ENCODE data around the gene PSG6.
"Not testable (repeated sequence)": the region's sequence is repeated elsewhere in the genome, so short reads cannot be mapped to it uniquely, and the experiment has no call there.

PSG6 gene

GRCh38 chr19:42928896-42929295, 11.2 kb upstream of the PSG6 start:
- H3K9me3 ChIP-seq (replicated peaks in 1 of 2; ENCODE audit: control insufficient read depth in 2 of 2, insufficient read depth in 1 of 2, low read depth in 1 of 2, low read length in 2 of 2), result peaks cover 0 to 3% of the 10 kb centered on the region in 2 donors
- no peak overlapping the region for H2BK12ac ChIP-seq (ENCODE audit: low read length)
- H2AK5ac ChIP-seq (ENCODE audit: low read depth, low read length), result no peak overlapping the region
- H3K36me3 ChIP-seq (replicated peaks in 1 of 2; ENCODE audit: control insufficient read depth in 2 of 2, insufficient read depth in 2 of 2, low read length in 2 of 2), result no peaks in the 10 kb centered on the region
- H3K4me3 ChIP-seq (ENCODE audit: low read length in 2 of 2), result no peak overlapping the region
- no peak overlapping the region for H2BK15ac ChIP-seq (ENCODE audit: low read length)
- no peak overlapping the region for H2BK5ac ChIP-seq (ENCODE audit: low read length)
- WGBS, 2 donors (ENCODE audit: extremely low coverage in 2 of 2, insufficient read length in 2 of 2, insufficient replicate concordance in 1 of 2), result no CpG with 5 or more reads among the region's 3 CpGs
- no peak overlapping the region for H2BK120ac ChIP-seq (ENCODE audit: low read depth, low read length)
- no peak overlapping the region for H4K91ac ChIP-seq (ENCODE audit: low read depth, low read length, poor library complexity)
- no peak overlapping the region for H2AFZ ChIP-seq (ENCODE audit: low read length)
- no peaks in the 10 kb centered on the region for H3K79me1 ChIP-seq (ENCODE audit: low read depth, low read length)
- DNase-seq (ENCODE audit: low spot score), result no peak
- H3K4me1 ChIP-seq (ENCODE audit: control insufficient read depth in 2 of 2, insufficient read depth in 1 of 2, low read depth in 1 of 2, low read length in 2 of 2), result no peaks in the 10 kb centered on the region
- H3K27ac ChIP-seq (replicated peaks; ENCODE audit: low read length), result no peak overlapping the region
- no peak overlapping the region for H4K8ac ChIP-seq (ENCODE audit: low read depth, low read length)
- H3K18ac ChIP-seq (ENCODE audit: low read length), result no peak overlapping the region
- no peak overlapping the region for H3K23ac ChIP-seq (ENCODE audit: low read depth, low read length, poor library complexity)
- no peak overlapping the region for H3K14ac ChIP-seq (ENCODE audit: low read length)
- no peaks in the 10 kb centered on the region for H3K27me3 ChIP-seq (ENCODE audit: control insufficient read depth in 3 of 3, insufficient read depth in 3 of 3, low read depth in 1 of 3, low read length in 3 of 3)
- no peak overlapping the region for H3K9ac ChIP-seq (ENCODE audit: low read depth, low read length, poor library complexity)
- no peak overlapping the region for H3K4me2 ChIP-seq (ENCODE audit: insufficient read depth, low read length, poor library complexity, severe bottlenecking)
- no peak overlapping the region for H3K4ac ChIP-seq (ENCODE audit: low read length)

DNA sequence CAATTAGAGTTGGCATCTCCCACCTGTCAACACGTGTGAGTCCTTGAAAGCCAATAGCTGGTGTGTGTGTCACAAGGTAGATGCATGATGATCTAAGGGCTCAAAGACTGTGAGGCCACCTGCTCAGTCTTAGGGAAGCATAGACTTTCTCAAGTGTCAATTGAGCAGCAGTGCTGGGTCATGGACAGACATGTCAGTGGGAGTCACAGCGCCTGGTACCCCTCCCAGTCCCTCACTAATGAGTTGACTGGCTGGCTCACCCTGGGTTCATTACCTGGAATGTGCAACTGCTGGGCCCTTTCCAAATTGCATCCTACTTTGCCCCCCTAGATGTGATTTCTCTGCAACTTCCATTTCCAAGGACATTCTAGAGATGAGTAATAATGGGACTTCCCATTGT, 9.1 kb upstream of the PSG6 start:
- H3K4ac ChIP-seq (ENCODE audit: low read length), result no peak overlapping the region
- H2BK5ac ChIP-seq (ENCODE audit: low read length), result no peak overlapping the region
- H3K23ac ChIP-seq (ENCODE audit: low read depth, low read length, poor library complexity), result no peak overlapping the region
- no peaks in the 10 kb centered on the region for H3K36me3 ChIP-seq (replicated peaks in 1 of 2; ENCODE audit: control insufficient read depth in 2 of 2, insufficient read depth in 2 of 2, low read length in 2 of 2)
- H3K79me1 ChIP-seq (ENCODE audit: low read depth, low read length), result no peaks in the 10 kb centered on the region
- H3K18ac ChIP-seq (ENCODE audit: low read length), result no peak overlapping the region
- no peak overlapping the region for H2AFZ ChIP-seq (ENCODE audit: low read length)
- no peak overlapping the region for H2AK5ac ChIP-seq (ENCODE audit: low read depth, low read length)
- H3K4me3 ChIP-seq (ENCODE audit: low read length in 2 of 2), result peak overlapping the region in 1 of 2 donors; percentile 54
- WGBS, 2 donors (ENCODE audit: extremely low coverage in 2 of 2, insufficient read length in 2 of 2, insufficient replicate concordance in 1 of 2), result no CpG with 5 or more reads among the region's 2 CpGs
- H3K4me2 ChIP-seq (ENCODE audit: insufficient read depth, low read length, poor library complexity, severe bottlenecking), result no peak overlapping the region
- H4K8ac ChIP-seq (ENCODE audit: low read depth, low read length), result no peak overlapping the region
- DNase-seq (ENCODE audit: low spot score), result no peak
- H3K27ac ChIP-seq (replicated peaks; ENCODE audit: low read length), result no peak overlapping the region
- peaks cover 0 to 3% of the 10 kb centered on the region in 2 donors for H3K9me3 ChIP-seq (replicated peaks in 1 of 2; ENCODE audit: control insufficient read depth in 2 of 2, insufficient read depth in 1 of 2, low read depth in 1 of 2, low read length in 2 of 2)
- H3K14ac ChIP-seq (ENCODE audit: low read length), result no peak overlapping the region
- no peak overlapping the region for H2BK12ac ChIP-seq (ENCODE audit: low read length)
- H3K9ac ChIP-seq (ENCODE audit: low read depth, low read length, poor library complexity), result no peak overlapping the region
- no peak overlapping the region for H4K91ac ChIP-seq (ENCODE audit: low read depth, low read length, poor library complexity)
- H2BK15ac ChIP-seq (ENCODE audit: low read length), result no peak overlapping the region
- no peak overlapping the region for H2BK120ac ChIP-seq (ENCODE audit: low read depth, low read length)
- H3K4me1 ChIP-seq (ENCODE audit: control insufficient read depth in 2 of 2, insufficient read depth in 1 of 2, low read depth in 1 of 2, low read length in 2 of 2), result no peaks in the 10 kb centered on the region
- no peaks in the 10 kb centered on the region for H3K27me3 ChIP-seq (ENCODE audit: control insufficient read depth in 3 of 3, insufficient read depth in 3 of 3, low read depth in 1 of 3, low read length in 3 of 3)

- not testable (repeated sequence) for H3K4me1 ChIP-seq (ENCODE audit: control insufficient read depth in 2 of 2, insufficient read depth in 1 of 2, low read depth in 1 of 2, low read length in 2 of 2); H3K36me3 ChIP-seq (replicated peaks in 1 of 2; ENCODE audit: control insufficient read depth in 2 of 2, insufficient read depth in 2 of 2, low read length in 2 of 2); H2AFZ ChIP-seq (ENCODE audit: low read length); H2BK120ac ChIP-seq (ENCODE audit: low read depth, low read length); H3K4me3 ChIP-seq (ENCODE audit: low read length in 2 of 2); H2BK5ac ChIP-seq (ENCODE audit: low read length); H3K27me3 ChIP-seq (ENCODE audit: control insufficient read depth in 3 of 3, insufficient read depth in 3 of 3, low read depth in 1 of 3, low read length in 3 of 3); DNase-seq (ENCODE audit: low spot score); H3K79me1 ChIP-seq (ENCODE audit: low read depth, low read length); H4K8ac ChIP-seq (ENCODE audit: low read depth, low read length); H3K9me3 ChIP-seq (replicated peaks in 1 of 2; ENCODE audit: control insufficient read depth in 2 of 2, insufficient read depth in 1 of 2, low read depth in 1 of 2, low read length in 2 of 2); H3K4ac ChIP-seq (ENCODE audit: low read length); H3K23ac ChIP-seq (ENCODE audit: low read depth, low read length, poor library complexity); H3K27ac ChIP-seq (replicated peaks; ENCODE audit: low read length); H4K91ac ChIP-seq (ENCODE audit: low read depth, low read length, poor library complexity); H3K18ac ChIP-seq (ENCODE audit: low read length); H2AK5ac ChIP-seq (ENCODE audit: low read depth, low read length); H2BK15ac ChIP-seq (ENCODE audit: low read length); H2BK12ac ChIP-seq (ENCODE audit: low read length); H3K9ac ChIP-seq (ENCODE audit: low read depth, low read length, poor library complexity); H3K14ac ChIP-seq (ENCODE audit: low read length); H3K4me2 ChIP-seq (ENCODE audit: insufficient read depth, low read length, poor library complexity, severe bottlenecking)
- WGBS, 2 donors (ENCODE audit: extremely low coverage in 2 of 2, insufficient read length in 2 of 2, insufficient replicate concordance in 1 of 2), result no CpG with 5 or more reads among the region's 9 CpGs
Measured at GRCh38 chr19:42923106-42923505, 5.4 kb upstream of the PSG6 start.

DNA sequence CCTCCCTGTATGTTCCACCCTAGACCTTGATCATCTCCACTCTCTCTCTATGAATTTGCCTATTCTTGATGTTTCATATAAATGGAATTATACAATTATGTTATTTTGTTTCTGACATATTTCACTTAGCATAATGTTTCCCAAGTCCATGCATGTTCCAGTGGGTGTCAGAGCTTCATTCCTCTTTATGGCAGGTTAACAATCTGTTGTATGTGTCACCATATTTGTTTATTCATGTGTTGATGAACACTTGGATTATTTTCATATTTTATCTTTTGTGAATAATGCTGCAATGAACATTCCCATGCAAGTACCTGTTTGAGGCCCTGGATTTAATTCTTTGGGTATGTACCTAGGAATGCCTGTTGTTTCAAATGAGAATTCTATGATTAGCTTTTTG, 3.3 kb upstream of the PSG6 start:
- H3K9me3 ChIP-seq (replicated peaks in 1 of 2; ENCODE audit: control insufficient read depth in 2 of 2, insufficient read depth in 1 of 2, low read depth in 1 of 2, low read length in 2 of 2); H4K91ac ChIP-seq (ENCODE audit: low read depth, low read length, poor library complexity); H3K36me3 ChIP-seq (replicated peaks in 1 of 2; ENCODE audit: control insufficient read depth in 2 of 2, insufficient read depth in 2 of 2, low read length in 2 of 2); H3K27ac ChIP-seq (replicated peaks; ENCODE audit: low read length); H3K14ac ChIP-seq (ENCODE audit: low read length); H2AFZ ChIP-seq (ENCODE audit: low read length); H2AK5ac ChIP-seq (ENCODE audit: low read depth, low read length); H3K4me3 ChIP-seq (ENCODE audit: low read length in 2 of 2); H3K79me1 ChIP-seq (ENCODE audit: low read depth, low read length); DNase-seq (ENCODE audit: low spot score); H3K9ac ChIP-seq (ENCODE audit: low read depth, low read length, poor library complexity); H3K4me1 ChIP-seq (ENCODE audit: control insufficient read depth in 2 of 2, insufficient read depth in 1 of 2, low read depth in 1 of 2, low read length in 2 of 2); H4K8ac ChIP-seq (ENCODE audit: low read depth, low read length); H3K18ac ChIP-seq (ENCODE audit: low read length); H2BK120ac ChIP-seq (ENCODE audit: low read depth, low read length); H3K4ac ChIP-seq (ENCODE audit: low read length); H2BK5ac ChIP-seq (ENCODE audit: low read length); H3K23ac ChIP-seq (ENCODE audit: low read depth, low read length, poor library complexity); H3K4me2 ChIP-seq (ENCODE audit: insufficient read depth, low read length, poor library complexity, severe bottlenecking); H2BK15ac ChIP-seq (ENCODE audit: low read length); H3K27me3 ChIP-seq (ENCODE audit: control insufficient read depth in 3 of 3, insufficient read depth in 3 of 3, low read depth in 1 of 3, low read length in 3 of 3); H2BK12ac ChIP-seq (ENCODE audit: low read length): not testable (repeated sequence)
